ENCODE results near the gene DECR2.

DNA sequence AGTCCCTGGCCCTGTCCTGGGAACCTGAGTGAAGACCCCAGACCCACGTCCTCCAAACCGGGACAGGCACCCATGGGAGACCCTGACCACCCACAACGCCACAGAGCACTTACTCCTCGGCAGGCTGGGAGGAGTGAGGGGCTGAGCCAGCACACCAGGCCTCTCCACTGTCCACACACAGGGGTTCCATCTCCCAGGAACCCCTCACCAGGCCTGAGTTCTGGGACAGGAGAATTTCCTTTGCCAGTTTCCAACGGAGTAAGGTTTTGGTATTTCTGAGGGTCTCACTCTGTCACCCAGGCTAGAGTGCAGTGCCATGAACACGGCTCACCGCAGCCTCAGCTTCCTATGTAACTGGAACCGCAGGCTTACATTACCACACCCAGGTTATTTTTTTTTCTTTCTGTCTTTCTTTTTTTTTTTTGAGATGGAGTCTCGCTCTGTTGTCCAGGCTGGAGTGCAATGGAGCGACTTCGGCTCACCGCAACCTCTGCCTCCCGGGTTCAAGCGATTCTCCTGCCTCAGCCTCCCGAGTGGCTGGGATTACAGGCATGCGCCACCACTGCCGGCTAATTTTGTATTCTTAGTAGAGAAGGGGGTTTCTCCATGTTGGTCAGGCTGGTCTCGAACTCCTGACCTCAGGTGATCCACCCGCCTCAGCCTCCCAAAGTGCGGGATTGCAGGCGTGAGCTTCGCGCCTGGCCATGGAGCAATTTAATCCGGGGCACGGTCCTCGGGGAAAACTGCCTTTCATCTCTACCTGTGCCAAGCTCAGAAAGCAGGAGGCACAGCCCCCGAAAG, 21.5 kb upstream of the DECR2 start:
- TF ChIP-seq POLR2A (IDR thresholded peaks at IDR 0.05) = no peak
- TF ChIP-seq, protein P1, sequence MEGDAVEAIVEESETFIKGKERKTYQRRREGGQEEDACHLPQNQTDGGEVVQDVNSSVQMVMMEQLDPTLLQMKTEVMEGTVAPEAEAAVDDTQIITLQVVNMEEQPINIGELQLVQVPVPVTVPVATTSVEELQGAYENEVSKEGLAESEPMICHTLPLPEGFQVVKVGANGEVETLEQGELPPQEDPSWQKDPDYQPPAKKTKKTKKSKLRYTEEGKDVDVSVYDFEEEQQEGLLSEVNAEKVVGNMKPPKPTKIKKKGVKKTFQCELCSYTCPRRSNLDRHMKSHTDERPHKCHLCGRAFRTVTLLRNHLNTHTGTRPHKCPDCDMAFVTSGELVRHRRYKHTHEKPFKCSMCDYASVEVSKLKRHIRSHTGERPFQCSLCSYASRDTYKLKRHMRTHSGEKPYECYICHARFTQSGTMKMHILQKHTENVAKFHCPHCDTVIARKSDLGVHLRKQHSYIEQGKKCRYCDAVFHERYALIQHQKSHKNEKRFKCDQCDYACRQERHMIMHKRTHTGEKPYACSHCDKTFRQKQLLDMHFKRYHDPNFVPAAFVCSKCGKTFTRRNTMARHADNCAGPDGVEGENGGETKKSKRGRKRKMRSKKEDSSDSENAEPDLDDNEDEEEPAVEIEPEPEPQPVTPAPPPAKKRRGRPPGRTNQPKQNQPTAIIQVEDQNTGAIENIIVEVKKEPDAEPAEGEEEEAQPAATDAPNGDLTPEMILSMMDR (IDR thresholded peaks at IDR 0.05) = no peak
